ENCODE results near the gene COPG2.

Gene COPG2

DNA sequence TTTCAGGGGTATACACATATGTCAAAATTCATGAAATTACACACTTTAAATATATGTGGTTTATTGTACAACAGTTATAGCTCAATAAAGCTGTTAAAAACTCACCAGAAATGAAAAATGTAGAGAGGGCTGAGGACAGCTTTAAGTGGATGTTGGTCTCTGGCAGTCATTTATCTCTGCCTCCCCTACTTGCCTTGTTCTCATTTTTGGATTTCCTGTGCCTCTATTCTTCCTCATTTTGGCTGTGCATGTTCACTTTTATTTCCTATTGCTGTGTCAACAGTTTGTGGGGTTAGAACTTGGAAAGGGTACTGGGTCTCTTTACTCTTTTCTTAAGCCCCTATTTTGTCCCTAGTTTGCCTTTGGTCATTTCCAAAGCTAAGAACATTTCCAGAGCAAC lies 195.3 kb downstream of the COPG2 start:
- no peaks in the 10 kb centered on the region for H3K4me1 Mint-ChIP-seq (ENCODE audit: low read depth)
- peaks cover 15% of the 10 kb centered on the region for H3K27me3 Mint-ChIP-seq (ENCODE audit: low read depth)
- H3K4me3 Mint-ChIP-seq = no peak overlapping the region
- H3K27ac Mint-ChIP-seq = no peak overlapping the region
- H3K9me3 Mint-ChIP-seq = no peaks in the 10 kb centered on the region
- no peaks in the 10 kb centered on the region for H3K36me3 Mint-ChIP-seq (ENCODE audit: low read depth)

DNA sequence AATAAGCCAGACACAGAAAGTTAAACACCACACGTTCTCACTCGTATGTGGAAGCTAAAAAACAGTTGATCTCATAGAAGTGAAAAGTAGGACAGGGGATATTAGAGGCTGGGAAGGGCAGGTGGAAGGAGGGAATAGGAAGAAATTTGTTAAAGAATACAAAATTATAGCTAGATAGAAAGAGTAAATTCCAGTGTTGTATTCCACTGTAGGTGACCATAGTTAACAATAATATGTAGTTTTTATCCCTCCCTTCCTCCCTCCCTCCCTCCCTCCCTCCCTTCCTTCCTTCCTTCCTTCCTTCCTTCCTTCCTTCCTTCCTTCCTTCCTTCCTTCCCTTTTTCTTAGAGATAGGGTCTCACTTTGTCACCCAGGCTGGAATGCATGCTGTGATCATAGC lies 196.6 kb downstream of the COPG2 start:
- no peaks in the 10 kb centered on the region for H3K4me1 Mint-ChIP-seq (ENCODE audit: low read depth)
- no peaks in the 10 kb centered on the region for H3K9me3 Mint-ChIP-seq
- H3K36me3 Mint-ChIP-seq (ENCODE audit: low read depth) = no peaks in the 10 kb centered on the region
- peaks cover 15% of the 10 kb centered on the region for H3K27me3 Mint-ChIP-seq (ENCODE audit: low read depth)
- H3K27ac Mint-ChIP-seq = no peak overlapping the region
- H3K4me3 Mint-ChIP-seq = no peak overlapping the region

DNA sequence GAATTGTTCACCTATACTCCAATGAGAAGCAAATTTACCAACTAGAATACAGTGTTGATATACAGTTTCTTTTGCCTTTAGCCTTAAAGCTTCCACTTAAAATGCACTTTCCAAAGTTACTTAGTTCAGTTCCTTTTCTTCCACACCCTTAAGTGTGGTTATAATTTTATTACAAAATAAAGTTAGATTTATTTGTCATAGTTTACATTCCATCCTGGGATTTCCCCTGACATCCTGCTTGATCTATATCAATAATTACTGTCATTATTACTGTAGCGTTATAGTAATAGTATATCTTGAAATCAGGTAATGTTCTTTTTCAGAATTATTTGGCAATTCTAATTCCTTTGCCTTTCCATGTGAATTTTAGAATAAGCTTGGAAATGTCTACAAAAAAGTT lies 199.9 kb downstream of the COPG2 start:
- no peaks in the 10 kb centered on the region for H3K36me3 Mint-ChIP-seq (ENCODE audit: low read depth)
- H3K4me1 Mint-ChIP-seq (ENCODE audit: low read depth) = no peaks in the 10 kb centered on the region
- no peak overlapping the region for H3K4me3 Mint-ChIP-seq
- no peak overlapping the region for H3K27ac Mint-ChIP-seq
- H3K27me3 Mint-ChIP-seq (ENCODE audit: low read depth) = peaks cover 14% of the 10 kb centered on the region
- no peaks in the 10 kb centered on the region for H3K9me3 Mint-ChIP-seq

DNA sequence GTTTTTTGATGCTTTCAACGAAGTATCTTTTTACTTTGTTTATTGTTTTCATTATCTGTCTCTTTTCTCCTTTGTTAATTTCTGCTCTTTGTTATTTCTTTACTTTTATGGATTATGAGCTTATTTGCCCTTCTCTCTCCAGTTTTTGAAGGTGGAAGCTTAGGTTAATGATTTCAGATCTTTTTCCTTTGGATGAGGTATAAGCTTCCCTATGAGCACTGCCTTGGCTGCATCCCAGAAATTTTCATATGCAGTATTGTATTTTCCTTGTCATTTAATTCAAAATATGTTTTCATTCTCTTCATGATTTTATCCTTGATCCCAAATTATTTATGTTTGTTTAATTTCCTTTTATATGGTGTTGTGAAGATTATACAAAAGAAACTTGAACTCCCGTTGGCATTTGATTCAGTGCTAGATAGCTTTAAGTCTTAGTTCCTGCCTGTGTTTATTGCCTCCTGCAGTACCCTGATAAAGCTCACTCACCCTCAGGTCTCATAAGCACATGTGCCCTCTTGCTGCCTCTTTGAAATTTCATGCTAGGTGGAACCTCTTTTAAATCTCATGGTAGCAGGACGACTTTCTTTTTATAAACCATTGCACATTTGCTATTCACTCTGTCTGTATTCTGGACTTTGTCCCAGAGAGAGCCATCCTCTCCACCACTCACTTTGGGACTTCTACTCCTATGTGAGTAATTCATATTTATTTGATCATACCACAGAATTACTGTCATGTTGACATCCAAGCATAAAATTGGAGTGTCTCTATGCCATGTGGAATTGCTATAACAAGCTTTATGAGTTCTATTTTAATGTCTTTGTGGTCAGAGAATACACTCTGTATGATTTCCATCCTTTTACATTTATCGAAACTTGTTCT lies 204.8 kb downstream of the COPG2 start:
- Mint-ChIP-seq H3K36me3 (ENCODE audit: low read depth) (peaks cover 1% of the 10 kb centered on the region), H3K4me1 (ENCODE audit: low read depth) (peaks cover 2% of the 10 kb centered on the region), H3K27me3 (ENCODE audit: low read depth) (peaks cover 4% of the 10 kb centered on the region), H3K4me3 (no peak overlapping the region), H3K9me3 (peaks cover 22% of the 10 kb centered on the region), H3K27ac (no peak overlapping the region)

DNA sequence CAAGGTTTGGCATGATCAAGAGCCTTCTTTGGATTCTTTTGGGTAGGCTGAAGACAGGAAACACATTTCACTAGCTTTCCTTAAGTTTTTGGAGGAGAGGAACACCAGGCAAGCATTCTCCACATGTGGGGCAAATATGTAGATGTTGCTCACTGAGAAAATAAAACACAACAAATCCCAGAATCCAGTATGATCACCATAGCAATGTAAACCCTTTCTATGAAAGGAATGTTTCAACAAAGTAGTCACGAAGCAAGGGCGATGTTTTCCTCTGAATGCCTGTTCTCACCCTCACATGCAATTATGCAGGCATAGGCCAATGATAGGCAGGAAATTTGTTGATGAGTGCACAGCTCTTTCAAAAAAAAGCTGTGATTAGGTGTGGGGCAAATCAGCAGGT lies 207.3 kb downstream of the COPG2 start:
- Mint-ChIP-seq H3K9me3 (peaks cover 28% of the 10 kb centered on the region), H3K36me3 (ENCODE audit: low read depth) (peaks cover 6% of the 10 kb centered on the region), H3K4me3 (no peak overlapping the region), H3K27me3 (ENCODE audit: low read depth) (peaks cover 4% of the 10 kb centered on the region), H3K4me1 (ENCODE audit: low read depth) (peaks cover 6% of the 10 kb centered on the region), H3K27ac (no peak overlapping the region)

DNA sequence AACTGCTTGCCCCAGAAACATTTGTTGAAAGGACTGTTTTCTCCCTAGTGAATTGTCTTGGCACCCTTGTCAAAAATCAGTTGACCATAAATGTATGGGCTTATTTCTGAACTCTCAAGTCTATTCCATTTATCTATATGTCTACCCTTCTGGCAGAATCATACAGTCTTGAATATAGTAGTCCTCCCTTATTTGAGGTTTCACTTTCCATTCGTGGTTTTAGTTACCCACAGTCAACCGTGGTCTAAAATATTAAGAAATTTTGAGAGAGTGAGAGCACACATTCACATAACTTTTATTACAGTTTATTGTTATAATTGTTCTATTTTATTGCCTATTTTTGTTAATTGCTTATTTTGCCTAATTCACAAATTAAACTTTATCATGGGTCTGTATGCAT lies 210.3 kb downstream of the COPG2 start:
- peaks cover 6% of the 10 kb centered on the region for H3K36me3 Mint-ChIP-seq (ENCODE audit: low read depth)
- H3K27me3 Mint-ChIP-seq (ENCODE audit: low read depth) = no peaks in the 10 kb centered on the region
- no peak overlapping the region for H3K27ac Mint-ChIP-seq
- peaks cover 6% of the 10 kb centered on the region for H3K4me1 Mint-ChIP-seq (ENCODE audit: low read depth)
- no peak overlapping the region for H3K4me3 Mint-ChIP-seq
- H3K9me3 Mint-ChIP-seq = peaks cover 28% of the 10 kb centered on the region

All from T-helper 1 cell treated with Interleukin-12 subunit alpha and Interleukin-12 subunit beta and Interleukin-4 antibody, amounts not matched to agents 30 μg/mL and 1 μg/mL, for 36 hours (primary cell).